Ishikawa (cell line): ENCODE measurements around the gene CDK6.

ENCODE experiments used
- CEBPB ChIP-seq: IDR thresholded peaks from 2 replicates; pipeline ENCODE4 v1.6.1; 2012
- CREB1 ChIP-seq: IDR thresholded peaks from 2 replicates; pipeline ENCODE4 v1.6.1; 2012; ENCODE audit warnings: low read depth
- EGR1 ChIP-seq: IDR thresholded peaks from 2 replicates; pipeline ENCODE4 v1.6.1; 2012
- EP300 ChIP-seq: IDR thresholded peaks from 2 replicates; pipeline ENCODE4 v1.6.1; 2012; ENCODE audit warnings: borderline replicate concordance
- FOXM1 ChIP-seq: IDR thresholded peaks from 2 replicates; pipeline ENCODE4 v1.6.1; 2012; ENCODE audit warnings: low read depth, borderline replicate concordance
- NFIC ChIP-seq: IDR thresholded peaks from 2 replicates; pipeline ENCODE4 v1.6.1; 2012
- RAD21 ChIP-seq: IDR thresholded peaks from 2 replicates; pipeline ENCODE4 v1.6.1; 2012; ENCODE audit warnings: low read depth
- TAF1 ChIP-seq: IDR thresholded peaks from 2 replicates; pipeline ENCODE4 v1.6.1; 2012; ENCODE audit warnings: low read depth, mild to moderate bottlenecking
- TCF12 ChIP-seq: IDR thresholded peaks from 2 replicates; pipeline ENCODE4 v1.6.1; 2012; ENCODE audit warnings: low read depth
- TEAD4 ChIP-seq: IDR thresholded peaks from 2 replicates; pipeline ENCODE4 v1.6.1; 2012
- YY1 ChIP-seq: IDR thresholded peaks from 2 replicates; pipeline ENCODE4 v1.6.1; 2012; ENCODE audit warnings: low read depth
- ZBTB7A ChIP-seq: IDR thresholded peaks from 2 replicates; pipeline ENCODE4 v1.6.1; 2012; ENCODE audit warnings: low read depth
- TF ChIP-seq, protein P1 (sequence below): IDR thresholded peaks from 2 replicates; pipeline ENCODE4 v1.6.1; 2012
- TF ChIP-seq, protein P2 (sequence below): IDR thresholded peaks from 2 replicates; pipeline ENCODE4 v1.6.1; 2012; ENCODE audit warnings: low read depth, mild to moderate bottlenecking
- TF ChIP-seq, protein P3 (sequence below): IDR thresholded peaks from 2 replicates; pipeline ENCODE4 v1.6.1; 2012

The CDK6 gene

DNA sequence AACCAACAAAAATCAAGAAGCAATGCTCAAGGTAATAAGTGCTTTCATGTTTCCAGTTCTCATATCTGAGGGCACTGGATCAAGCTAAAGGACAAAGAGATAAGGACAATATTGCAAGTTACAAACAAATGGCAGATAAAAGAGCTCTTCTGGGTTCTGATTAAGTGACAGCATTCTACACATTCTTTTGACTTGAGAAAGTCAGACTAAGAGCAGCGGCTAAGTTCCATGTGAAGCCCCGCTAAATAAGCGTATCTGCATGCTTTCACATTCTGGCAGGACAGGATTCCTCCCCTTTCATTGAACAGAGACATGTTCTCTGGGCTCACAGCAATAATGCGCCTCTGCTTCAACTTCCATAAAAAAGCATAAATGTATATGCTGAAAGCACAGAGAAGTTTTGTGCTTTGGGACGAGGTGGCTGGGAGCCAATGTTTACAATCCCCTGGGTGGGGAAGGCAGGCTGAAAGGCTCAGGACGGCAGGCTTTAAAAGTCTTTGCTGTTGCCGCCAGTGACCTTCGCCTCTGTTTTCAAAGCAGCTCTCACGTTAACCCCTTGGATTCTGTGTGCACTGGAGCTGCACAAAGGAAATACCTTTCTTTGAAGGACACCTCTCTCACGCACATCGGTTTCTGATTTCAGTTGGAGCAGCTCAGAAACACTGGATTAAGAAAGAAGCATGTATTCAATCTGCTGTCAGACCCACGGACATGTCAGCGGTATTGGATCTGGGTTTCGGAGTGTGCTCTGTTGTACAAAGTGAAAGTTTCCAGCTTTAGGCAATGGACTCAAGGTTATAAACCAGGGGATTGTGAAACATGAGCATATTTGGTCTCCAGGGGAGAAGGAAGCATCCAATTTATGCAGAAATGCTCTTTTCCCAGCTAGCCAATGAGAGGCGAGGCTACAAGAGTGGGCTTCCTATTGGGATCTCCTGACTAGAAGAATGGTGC, 140.8 kb downstream of the CDK6 start:
- TF ChIP-seq, protein P1, sequence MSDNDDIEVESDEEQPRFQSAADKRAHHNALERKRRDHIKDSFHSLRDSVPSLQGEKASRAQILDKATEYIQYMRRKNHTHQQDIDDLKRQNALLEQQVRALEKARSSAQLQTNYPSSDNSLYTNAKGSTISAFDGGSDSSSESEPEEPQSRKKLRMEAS: peak; percentile 33; the same call in 1 of the 2 replicates
- TF ChIP-seq TEAD4: peak; percentile 18
- TF ChIP-seq TAF1: no peak
- TF ChIP-seq CREB1: no peak
- no peak for TF ChIP-seq YY1
- TF ChIP-seq, protein P2, sequence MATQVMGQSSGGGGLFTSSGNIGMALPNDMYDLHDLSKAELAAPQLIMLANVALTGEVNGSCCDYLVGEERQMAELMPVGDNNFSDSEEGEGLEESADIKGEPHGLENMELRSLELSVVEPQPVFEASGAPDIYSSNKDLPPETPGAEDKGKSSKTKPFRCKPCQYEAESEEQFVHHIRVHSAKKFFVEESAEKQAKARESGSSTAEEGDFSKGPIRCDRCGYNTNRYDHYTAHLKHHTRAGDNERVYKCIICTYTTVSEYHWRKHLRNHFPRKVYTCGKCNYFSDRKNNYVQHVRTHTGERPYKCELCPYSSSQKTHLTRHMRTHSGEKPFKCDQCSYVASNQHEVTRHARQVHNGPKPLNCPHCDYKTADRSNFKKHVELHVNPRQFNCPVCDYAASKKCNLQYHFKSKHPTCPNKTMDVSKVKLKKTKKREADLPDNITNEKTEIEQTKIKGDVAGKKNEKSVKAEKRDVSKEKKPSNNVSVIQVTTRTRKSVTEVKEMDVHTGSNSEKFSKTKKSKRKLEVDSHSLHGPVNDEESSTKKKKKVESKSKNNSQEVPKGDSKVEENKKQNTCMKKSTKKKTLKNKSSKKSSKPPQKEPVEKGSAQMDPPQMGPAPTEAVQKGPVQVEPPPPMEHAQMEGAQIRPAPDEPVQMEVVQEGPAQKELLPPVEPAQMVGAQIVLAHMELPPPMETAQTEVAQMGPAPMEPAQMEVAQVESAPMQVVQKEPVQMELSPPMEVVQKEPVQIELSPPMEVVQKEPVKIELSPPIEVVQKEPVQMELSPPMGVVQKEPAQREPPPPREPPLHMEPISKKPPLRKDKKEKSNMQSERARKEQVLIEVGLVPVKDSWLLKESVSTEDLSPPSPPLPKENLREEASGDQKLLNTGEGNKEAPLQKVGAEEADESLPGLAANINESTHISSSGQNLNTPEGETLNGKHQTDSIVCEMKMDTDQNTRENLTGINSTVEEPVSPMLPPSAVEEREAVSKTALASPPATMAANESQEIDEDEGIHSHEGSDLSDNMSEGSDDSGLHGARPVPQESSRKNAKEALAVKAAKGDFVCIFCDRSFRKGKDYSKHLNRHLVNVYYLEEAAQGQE: no peak
- TF ChIP-seq NFIC: peak; percentile 76
- TF ChIP-seq FOXM1: 0 out of 2 replicates have a peak, but pooled peaks have one; percentile 14
- peak; percentile 61 for TF ChIP-seq CEBPB
- TF ChIP-seq EP300: peak; percentile 32; the same call in 1 of the 2 replicates
- TF ChIP-seq TCF12: peak; percentile 70; the same call in 1 of the 2 replicates

DNA sequence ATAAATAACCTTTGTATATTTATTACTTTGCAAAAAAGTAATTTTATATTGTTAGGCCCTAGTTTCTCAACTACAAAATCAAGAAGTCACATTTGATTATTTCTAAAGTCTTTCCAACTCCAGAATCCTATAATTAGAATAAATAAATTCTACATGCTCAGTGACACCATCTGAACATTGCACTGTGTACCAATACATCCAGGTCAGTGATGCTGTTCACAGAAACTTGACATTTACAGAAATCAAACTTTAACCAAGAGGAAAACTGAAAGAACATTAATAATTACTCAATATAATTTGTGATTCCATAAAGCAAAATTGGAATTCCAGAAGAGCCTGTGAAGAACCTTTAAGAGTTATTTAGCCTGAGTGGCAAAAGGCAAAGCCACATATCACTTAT, 142.2 kb downstream of the CDK6 start:
- TF ChIP-seq CREB1 (no peak), YY1 (no peak), TEAD4 (no peak), CEBPB (no peak), FOXM1 (no peak), EP300 (no peak), EGR1 (no peak), TCF12 (no peak), RAD21 (no peak), TAF1 (no peak), NFIC (no peak), ZBTB7A (no peak)
- TF ChIP-seq, protein P3, sequence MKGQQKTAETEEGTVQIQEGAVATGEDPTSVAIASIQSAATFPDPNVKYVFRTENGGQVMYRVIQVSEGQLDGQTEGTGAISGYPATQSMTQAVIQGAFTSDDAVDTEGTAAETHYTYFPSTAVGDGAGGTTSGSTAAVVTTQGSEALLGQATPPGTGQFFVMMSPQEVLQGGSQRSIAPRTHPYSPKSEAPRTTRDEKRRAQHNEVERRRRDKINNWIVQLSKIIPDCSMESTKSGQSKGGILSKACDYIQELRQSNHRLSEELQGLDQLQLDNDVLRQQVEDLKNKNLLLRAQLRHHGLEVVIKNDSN: no peak
- TF ChIP-seq, protein P2: no peak
- TF ChIP-seq, protein P1: no peak

DNA sequence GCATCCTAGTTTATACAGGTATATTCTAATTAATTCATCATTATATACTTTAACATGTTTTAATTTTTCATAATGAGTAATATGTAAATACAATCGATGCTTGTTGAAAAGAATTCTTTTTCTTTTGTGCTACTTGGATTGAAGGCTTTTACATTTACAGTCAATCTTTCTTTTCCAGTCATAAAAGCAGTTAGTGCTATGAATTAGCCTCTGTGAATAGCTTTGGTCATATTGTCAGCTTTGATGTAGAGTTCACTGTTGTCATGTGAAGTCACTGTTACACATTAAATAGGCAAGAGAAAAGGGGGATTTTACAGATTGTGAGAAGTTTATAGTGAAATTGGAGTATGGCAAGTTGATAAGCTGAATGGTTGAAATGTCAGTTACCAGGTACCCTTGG, 142.9 kb downstream of the CDK6 start:
- TF ChIP-seq TEAD4 (no peak), RAD21 (no peak), FOXM1 (no peak), ZBTB7A (no peak), CEBPB (no peak), YY1 (no peak), EP300 (no peak), TCF12 (no peak), NFIC (no peak), CREB1 (no peak), EGR1 (no peak), TAF1 (no peak)
- TF ChIP-seq, protein P3: no peak
- TF ChIP-seq, protein P2: no peak
- TF ChIP-seq, protein P1: no peak

DNA sequence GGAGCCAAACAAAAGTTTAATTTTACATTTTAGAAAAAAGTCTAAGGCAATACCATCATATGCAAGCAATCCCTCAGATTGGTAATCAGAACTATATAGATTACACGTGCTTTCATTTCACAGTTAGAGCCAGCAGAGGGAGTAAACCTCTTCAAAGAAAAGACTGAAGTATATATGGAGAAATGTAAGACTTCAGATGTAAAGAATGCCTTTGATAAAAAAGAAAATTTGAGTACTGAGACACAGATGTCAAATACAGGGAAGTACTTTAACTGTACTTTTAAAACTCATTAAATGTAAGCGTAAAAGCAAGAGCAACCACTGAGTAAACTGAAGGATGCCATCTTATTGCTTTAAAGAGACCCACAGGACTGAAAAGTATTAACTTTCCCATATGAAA, 144.8 kb downstream of the CDK6 start:
- TF ChIP-seq TCF12: no peak
- peak; percentile 65 for TF ChIP-seq RAD21
